Upper lobe of left lung (tissue), 6 donors: ENCODE results near the gene PTPRN2. TPM values are rescaled to one million over a fixed set of nuclear protein-coding genes. Genes with fewer than 3 reads are reported as not detected.
A peak's percentile ranks its signal among the peaks of the same experiment; 100 is the strongest.

ENCODE experiments used
- ATAC-seq, 2 donors: fragments of 200-7000 bp; cut with Tn5 transposase; one replicate each; pipeline ENCODE4 v1.9.1; 2022; ENCODE audit warnings: mild to moderate bottlenecking in 2 of 2, moderate library complexity in 2 of 2; ENCODE audit not compliant: low FRiP score in 2 of 2
- DNase-seq, 2 donors: peaks; one replicate each; pipeline ENCODE4 v3.0.0-alpha.2; 2019 to 2020
- H3K27ac ChIP-seq, 4 donors: fragments of 200-600 bp; sonication (generic); one replicate each; pipeline ENCODE4 v1.5.1; 2016 to 2019
- H3K27me3 ChIP-seq, 4 donors: fragments of 200-600 bp; sonication (generic); one replicate each; pipeline ENCODE4 v1.5.1; 2017 to 2019
- H3K36me3 ChIP-seq, 4 donors: fragments of 200-600 bp; sonication (generic); one replicate each; pipeline ENCODE4 v1.5.1; 2016 to 2019
- H3K4me1 ChIP-seq, 4 donors: fragments of 200-600 bp; sonication (generic); one replicate each; pipeline ENCODE4 v1.5.1; 2018 to 2019
- H3K4me3 ChIP-seq, 4 donors: fragments of 200-600 bp; sonication (generic); one replicate each; pipeline ENCODE4 v1.5.1; 2017 to 2019; ENCODE audit warnings: mild to moderate bottlenecking in 2 of 4, moderate library complexity in 1 of 4
- H3K9me3 ChIP-seq, 4 donors: fragments of 200-600 bp; sonication (generic); one replicate each; pipeline ENCODE4 v1.5.1; 2018 to 2019
- CTCF ChIP-seq, 6 experiments: fragments of 450-650 bp in 4 of 6; fragments of 200-600 bp in 2 of 6; sonication (generic) in 2 of 6; IDR thresholded peaks; one replicate each; pipeline ENCODE4 v1.5.1; 2016 to 2019; ENCODE audit warnings: antibody characterized with exemption in 6 of 6
- EP300 ChIP-seq, 4 donors: sonication (generic); formaldehyde crosslinking; IDR thresholded peaks; one replicate each; pipeline ENCODE4 v1.5.1; 2017; ENCODE audit warnings: antibody characterized with exemption in 4 of 4, control low read depth in 2 of 4
- POLR2A ChIP-seq, 4 donors: fragments of 450-650 bp; IDR thresholded peaks; one replicate each; pipeline ENCODE4 v1.5.1; 2016 to 2017; ENCODE audit warnings: antibody characterized with exemption in 4 of 4, mild to moderate bottlenecking in 2 of 4
- POLR2AphosphoS5 ChIP-seq, 2 donors: sonication (generic); formaldehyde crosslinking; IDR thresholded peaks; one replicate each; pipeline ENCODE4 v1.5.1; 2017; ENCODE audit warnings: antibody characterized with exemption in 2 of 2
- WGBS, 2 donors: methylation state at CpG; one replicate each; pipeline ENCODE4 v1.1.5; 2017 to 2018; 5-methylcytosine and 5-hydroxymethylcytosine counted together
- total RNA-seq, 6 donors: library from RNA; depleted of rRNA in 4 of 6; stranded (reverse); fragments of >200 nt in 4 of 6; gene quantifications; one replicate each; pipeline versions ENCODE4 v1.1.0 to v1.2.1, GENCODE V29; 2016 to 2021
- donor health status: DM: no; HTN: no; CAD: no; lungs with moderate emphysema.
- donor health status: DM: no; HTN: yes; CAD: no; lungs with severe emphysema.

The PTPRN2 gene
- total RNA-seq, 6 donors from 2014 or later: 3.3 to 7.9 (median 5.2) TPM

GRCh38 chr7:157523766-157524421 lies 1063.7 kb downstream of the PTPRN2 start:
- Histone ChIP-seq H3K9me3 (no peaks in the 10 kb centered on the region), H3K4me3 (no peak overlapping the region), H3K27me3 (no peaks in the 10 kb centered on the region), H3K4me1 (no peaks in the 10 kb centered on the region), H3K36me3 (no peaks in the 10 kb centered on the region), H3K27ac (no peak overlapping the region)
- ATAC-seq (no peak), DNase-seq (peak in 1 of 2 donors; percentile 52)
- no peak for TF ChIP-seq CTCF (IDR thresholded peaks at IDR 0.05)
- TF ChIP-seq EP300 (IDR thresholded peaks at IDR 0.05): no peak
- no peak for TF ChIP-seq POLR2A (IDR thresholded peaks at IDR 0.05)
- TF ChIP-seq POLR2AphosphoS5 (IDR thresholded peaks at IDR 0.05): no peak
- WGBS, 2 donors: 89 to 100% methylated on average over 2 to 20 of the region's 20 CpGs

GRCh38 chr7:157523371-157523765 lies 1064.3 kb downstream of the PTPRN2 start:
- TF ChIP-seq CTCF (IDR thresholded peaks at IDR 0.05) (no peak), EP300 (IDR thresholded peaks at IDR 0.05) (no peak), POLR2AphosphoS5 (IDR thresholded peaks at IDR 0.05) (no peak), POLR2A (IDR thresholded peaks at IDR 0.05) (no peak)
- 69 to 80% methylated on average over 3 to 12 of the region's 13 CpGs for WGBS, 2 donors
- H3K4me3 ChIP-seq: no peak overlapping the region
- no peaks in the 10 kb centered on the region for H3K9me3 ChIP-seq
- H3K27ac ChIP-seq: no peak overlapping the region
- no peaks in the 10 kb centered on the region for H3K4me1 ChIP-seq
- ATAC-seq (peak in 1 of 2 donors; percentile 4), DNase-seq (peak in 1 of 2 donors; percentile 62)
- H3K36me3 ChIP-seq: no peaks in the 10 kb centered on the region
- H3K27me3 ChIP-seq: no peaks in the 10 kb centered on the region

- TF ChIP-seq POLR2AphosphoS5 (IDR thresholded peaks at IDR 0.05): no peak
- Histone ChIP-seq H3K27ac (no peak overlapping the region), H3K9me3 (no peaks in the 10 kb centered on the region), H3K27me3 (no peaks in the 10 kb centered on the region), H3K36me3 (no peaks in the 10 kb centered on the region), H3K4me1 (no peaks in the 10 kb centered on the region), H3K4me3 (no peak overlapping the region)
- DNase-seq (no peak), ATAC-seq (no peak)
- WGBS, 2 donors: 50 to 69% methylated on average over 6 to 9 of the region's 9 CpGs
Observed at GRCh38 chr7:157522954-157523353, 1064.7 kb downstream of the PTPRN2 start.

GRCh38 chr7:157522189-157522588 lies 1065.4 kb downstream of the PTPRN2 start:
- no peak overlapping the region for H3K27ac ChIP-seq
- TF ChIP-seq POLR2A (IDR thresholded peaks at IDR 0.05): no peak
- TF ChIP-seq CTCF (IDR thresholded peaks at IDR 0.05): no peak
- TF ChIP-seq POLR2AphosphoS5 (IDR thresholded peaks at IDR 0.05): no peak
- no peak for TF ChIP-seq EP300 (IDR thresholded peaks at IDR 0.05)
- no peak overlapping the region for H3K4me3 ChIP-seq
- no peaks in the 10 kb centered on the region for H3K9me3 ChIP-seq
- 91% methylated on average over 12 to 18 of the region's 18 CpGs for whole genome bisulfite sequencing, 2 donors
- ATAC-seq (no peak), DNase-seq (peak in 1 of 2 donors; percentile 70)
- H3K4me1 ChIP-seq: no peaks in the 10 kb centered on the region
- no peaks in the 10 kb centered on the region for H3K36me3 ChIP-seq
- H3K27me3 ChIP-seq: no peaks in the 10 kb centered on the region

- no peak for TF ChIP-seq CTCF (IDR thresholded peaks at IDR 0.05)
- no peaks in the 10 kb centered on the region for H3K4me1 ChIP-seq
- H3K9me3 ChIP-seq: no peaks in the 10 kb centered on the region
- no peaks in the 10 kb centered on the region for H3K27me3 ChIP-seq
- ATAC-seq: no peak
- H3K4me3 ChIP-seq: no peak overlapping the region
- no peak for DNase-seq
- WGBS, 2 donors: 86 to 88% methylated on average over 18 of the region's 18 CpGs
- no peak overlapping the region for H3K27ac ChIP-seq
- H3K36me3 ChIP-seq: no peaks in the 10 kb centered on the region
Observed at GRCh38 chr7:157521752-157522151, 1065.9 kb downstream of the PTPRN2 start.
